Peyer's patch (tissue), 4 donors: ENCODE data around the gene MXD1. TPM values are rescaled to one million over a fixed set of nuclear protein-coding genes. Genes with fewer than 3 reads are reported as not detected.

Experiments used
- DNase-seq, 3 donors: peaks; one replicate each; pipeline ENCODE4 v3.0.0-alpha.2; 2017 to 2019
- H3K27ac ChIP-seq, 4 donors: fragments of 200-600 bp; sonication (generic); one replicate each; pipeline ENCODE4 v1.5.1; 2016 to 2019
- H3K27me3 ChIP-seq, 2 donors: fragments of 200-600 bp; sonication (generic); one replicate each; pipeline ENCODE4 v1.5.1; 2019
- H3K36me3 ChIP-seq, 3 donors: fragments of 200-600 bp; sonication (generic); one replicate each; pipeline ENCODE4 v1.5.1; 2016 to 2019
- H3K4me1 ChIP-seq, 4 donors: fragments of 200-600 bp; sonication (generic); one replicate each; pipeline ENCODE4 v1.5.1; 2016 to 2019
- H3K4me3 ChIP-seq, 4 donors: fragments of 200-600 bp; sonication (generic); 1 replicate in 3 of 4; 2 replicates in 1 of 4; pipeline ENCODE4 v1.5.1; 2016 to 2019; ENCODE audit warnings: mild to moderate bottlenecking in 1 of 4
- H3K9me3 ChIP-seq, 4 donors: fragments of 200-600 bp; sonication (generic); one replicate each; pipeline ENCODE4 v1.5.1; 2016 to 2019; ENCODE audit warnings: mild to moderate bottlenecking in 1 of 4
- POLR2A ChIP-seq, 2 donors: fragments of 450-650 bp; IDR thresholded peaks; one replicate each; pipeline ENCODE4 v1.5.1; 2017; ENCODE audit warnings: antibody characterized with exemption in 2 of 2, mild to moderate bottlenecking in 2 of 2, moderate library complexity in 2 of 2
- total RNA-seq, 4 donors: library from RNA; depleted of rRNA; stranded (reverse); fragments of >200 nt; gene quantifications; one replicate each; pipeline ENCODE4 v1.1.0, GENCODE V29; 2016
- TF ChIP-seq, protein P1 (sequence below), 6 experiments: fragments of 450-650 bp in 4 of 6; fragments of 200-600 bp in 2 of 6; sonication (generic) in 1 of 6; IDR thresholded peaks; one replicate each; pipeline ENCODE4 v1.5.1; 2017 to 2019; ENCODE audit warnings: antibody characterized with exemption in 6 of 6, mild to moderate bottlenecking in 3 of 6, moderate library complexity in 1 of 6

MXD1 gene
- total RNA-seq, 4 donors from 2014 or later = 18.2 to 83.7 (median 74.4) TPM

DNA sequence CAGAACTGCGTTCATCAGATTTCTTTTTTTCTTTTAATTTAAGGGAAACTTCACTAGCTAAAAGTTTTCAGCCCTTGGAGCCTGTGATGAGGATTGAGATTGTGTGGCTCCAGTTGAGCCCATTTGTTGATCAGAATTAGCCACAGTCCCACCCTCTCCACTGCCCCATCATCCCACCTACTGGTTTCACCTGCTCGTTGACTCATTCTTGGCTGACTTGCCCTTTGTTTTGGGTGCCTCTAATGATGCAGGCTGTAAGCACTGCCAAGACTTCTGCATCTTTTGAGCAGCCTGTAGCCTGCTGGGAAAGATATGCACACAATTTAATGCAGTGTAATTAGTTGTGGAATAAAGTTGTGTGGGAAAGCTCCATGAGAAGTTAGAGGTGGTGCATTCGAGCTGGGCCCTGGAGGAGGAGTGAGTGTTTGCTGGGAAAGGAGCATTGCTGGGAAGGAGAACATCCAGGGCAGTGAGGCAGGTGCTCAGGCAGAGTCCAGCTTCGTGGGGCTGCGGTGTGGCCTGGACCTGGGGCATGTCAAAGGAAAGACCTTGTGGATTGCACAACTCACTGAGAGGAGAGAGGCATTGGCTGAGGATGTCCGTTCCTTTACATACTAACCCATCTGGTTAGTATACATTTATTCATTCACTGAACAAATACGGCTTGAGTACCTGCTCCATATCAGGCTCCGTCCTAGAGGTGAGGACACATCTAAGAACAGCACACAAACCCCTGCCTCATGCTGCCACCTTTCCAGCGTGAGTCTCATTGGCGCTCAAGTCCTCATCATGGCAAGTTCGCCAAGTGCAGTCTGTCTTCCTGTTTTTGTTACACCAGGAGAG, 28.3 kb downstream of the MXD1 start:
- no peaks in the 10 kb centered on the region for H3K27me3 ChIP-seq
- no peaks in the 10 kb centered on the region for H3K4me1 ChIP-seq
- no peak overlapping the region for H3K4me3 ChIP-seq
- TF ChIP-seq, protein P1, sequence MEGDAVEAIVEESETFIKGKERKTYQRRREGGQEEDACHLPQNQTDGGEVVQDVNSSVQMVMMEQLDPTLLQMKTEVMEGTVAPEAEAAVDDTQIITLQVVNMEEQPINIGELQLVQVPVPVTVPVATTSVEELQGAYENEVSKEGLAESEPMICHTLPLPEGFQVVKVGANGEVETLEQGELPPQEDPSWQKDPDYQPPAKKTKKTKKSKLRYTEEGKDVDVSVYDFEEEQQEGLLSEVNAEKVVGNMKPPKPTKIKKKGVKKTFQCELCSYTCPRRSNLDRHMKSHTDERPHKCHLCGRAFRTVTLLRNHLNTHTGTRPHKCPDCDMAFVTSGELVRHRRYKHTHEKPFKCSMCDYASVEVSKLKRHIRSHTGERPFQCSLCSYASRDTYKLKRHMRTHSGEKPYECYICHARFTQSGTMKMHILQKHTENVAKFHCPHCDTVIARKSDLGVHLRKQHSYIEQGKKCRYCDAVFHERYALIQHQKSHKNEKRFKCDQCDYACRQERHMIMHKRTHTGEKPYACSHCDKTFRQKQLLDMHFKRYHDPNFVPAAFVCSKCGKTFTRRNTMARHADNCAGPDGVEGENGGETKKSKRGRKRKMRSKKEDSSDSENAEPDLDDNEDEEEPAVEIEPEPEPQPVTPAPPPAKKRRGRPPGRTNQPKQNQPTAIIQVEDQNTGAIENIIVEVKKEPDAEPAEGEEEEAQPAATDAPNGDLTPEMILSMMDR (IDR thresholded peaks at IDR 0.05) = no peak
- TF ChIP-seq POLR2A (IDR thresholded peaks at IDR 0.05) = no peak
- no peak overlapping the region for H3K27ac ChIP-seq
- H3K9me3 ChIP-seq = no peaks in the 10 kb centered on the region
- peaks cover 0 to 53% (median 0%) of the 10 kb centered on the region in 3 donors for H3K36me3 ChIP-seq
- no peak for DNase-seq

DNA sequence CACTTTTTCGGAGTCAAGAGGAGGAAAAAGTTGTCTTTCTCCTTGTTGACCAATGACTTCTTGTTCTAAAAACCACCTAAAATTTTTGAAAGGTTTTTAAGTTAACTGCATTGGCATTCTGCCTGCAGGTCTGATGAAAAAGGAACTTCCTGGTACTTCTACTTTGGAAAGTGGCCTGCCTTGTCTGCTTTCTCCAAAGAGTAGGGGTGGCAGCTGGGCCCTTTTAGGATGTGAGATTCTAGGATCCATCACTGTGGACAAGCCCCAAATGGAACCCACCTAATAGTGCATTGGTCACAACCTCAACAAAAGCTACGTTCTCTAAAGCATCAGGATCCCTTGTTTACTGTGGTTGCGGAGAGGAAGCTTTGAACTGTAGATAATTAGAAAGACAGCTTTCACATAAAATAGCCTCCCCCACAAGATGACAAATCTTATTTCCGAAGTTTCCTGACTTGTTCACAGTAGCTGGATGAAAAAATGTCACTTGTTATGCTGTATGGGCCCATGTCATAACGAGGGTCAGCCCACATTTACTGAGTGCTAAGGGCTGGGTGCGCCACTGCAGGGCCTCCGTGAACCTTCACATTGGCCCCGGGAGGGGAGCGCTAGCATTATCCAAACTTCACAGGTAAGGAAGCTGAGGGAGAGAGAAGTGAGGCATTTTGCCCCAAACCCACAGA, 29.1 kb downstream of the MXD1 start:
- no peak for DNase-seq
- Histone ChIP-seq H3K27ac (no peak overlapping the region), H3K27me3 (no peaks in the 10 kb centered on the region), H3K4me1 (no peaks in the 10 kb centered on the region), H3K4me3 (no peak overlapping the region), H3K36me3 (peaks cover 0 to 45% (median 0%) of the 10 kb centered on the region in 3 donors), H3K9me3 (no peaks in the 10 kb centered on the region)
- TF ChIP-seq, protein P1 (IDR thresholded peaks at IDR 0.05) = no peak
- no peak for TF ChIP-seq POLR2A (IDR thresholded peaks at IDR 0.05)

DNA sequence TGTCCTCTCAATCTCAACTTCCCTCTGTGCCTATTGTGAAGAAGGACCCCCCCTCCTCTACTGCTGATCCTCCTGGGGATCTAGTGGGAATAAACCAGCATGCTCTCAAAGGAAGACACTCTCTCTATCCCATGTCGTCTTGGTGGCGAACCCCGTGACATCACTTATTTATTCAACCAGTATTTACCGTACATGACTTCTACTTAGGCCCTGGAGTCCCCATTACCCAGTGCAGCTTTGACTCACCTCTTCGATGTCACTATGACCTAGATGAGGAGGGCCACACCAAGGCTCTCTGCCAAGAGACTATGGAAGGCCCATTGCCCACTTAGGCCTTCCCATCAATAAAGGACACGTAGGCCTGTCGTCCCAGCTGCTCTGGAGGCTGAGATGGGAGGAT, 29.8 kb downstream of the MXD1 start:
- H3K4me3 ChIP-seq = no peak overlapping the region

DNA sequence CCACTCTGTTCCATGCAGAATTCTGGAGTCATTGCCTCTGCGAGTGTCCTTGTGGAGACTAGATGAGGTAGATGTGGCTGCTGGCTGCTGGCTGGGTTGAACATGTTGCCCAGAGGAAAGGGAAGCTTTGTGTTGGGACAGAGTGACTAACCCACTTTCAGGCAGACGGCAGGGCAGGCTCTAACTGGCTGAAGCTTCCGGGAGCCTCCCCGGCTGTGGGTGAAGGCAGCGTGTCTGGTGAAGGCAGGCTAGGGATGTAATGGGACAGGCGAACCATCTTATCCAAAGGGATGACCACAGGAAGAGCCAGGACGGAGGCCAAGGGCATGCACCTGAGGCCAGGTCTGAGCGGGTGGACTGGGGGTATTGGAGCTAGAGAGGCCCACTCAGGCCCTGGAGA, 30.5 kb downstream of the MXD1 start:
- TF ChIP-seq POLR2A (IDR thresholded peaks at IDR 0.05) = no peak
- TF ChIP-seq, protein P1 (IDR thresholded peaks at IDR 0.05) = no peak
- Histone ChIP-seq H3K9me3 (no peaks in the 10 kb centered on the region), H3K27ac (no peak overlapping the region), H3K4me1 (no peaks in the 10 kb centered on the region), H3K4me3 (no peak overlapping the region), H3K36me3 (peaks cover 0 to 33% (median 0%) of the 10 kb centered on the region in 3 donors), H3K27me3 (no peaks in the 10 kb centered on the region)
- DNase-seq = no peak

More for the DNA sequence above, 29.8 kb downstream of the MXD1 start:
- Histone ChIP-seq H3K36me3 (peaks cover 0 to 38% (median 0%) of the 10 kb centered on the region in 3 donors), H3K9me3 (no peaks in the 10 kb centered on the region), H3K4me1 (no peaks in the 10 kb centered on the region), H3K27ac (no peak overlapping the region), H3K27me3 (no peaks in the 10 kb centered on the region)
- no peak for DNase-seq
- no peak for TF ChIP-seq POLR2A (IDR thresholded peaks at IDR 0.05)
- TF ChIP-seq, protein P1 (IDR thresholded peaks at IDR 0.05) = no peak

DNA sequence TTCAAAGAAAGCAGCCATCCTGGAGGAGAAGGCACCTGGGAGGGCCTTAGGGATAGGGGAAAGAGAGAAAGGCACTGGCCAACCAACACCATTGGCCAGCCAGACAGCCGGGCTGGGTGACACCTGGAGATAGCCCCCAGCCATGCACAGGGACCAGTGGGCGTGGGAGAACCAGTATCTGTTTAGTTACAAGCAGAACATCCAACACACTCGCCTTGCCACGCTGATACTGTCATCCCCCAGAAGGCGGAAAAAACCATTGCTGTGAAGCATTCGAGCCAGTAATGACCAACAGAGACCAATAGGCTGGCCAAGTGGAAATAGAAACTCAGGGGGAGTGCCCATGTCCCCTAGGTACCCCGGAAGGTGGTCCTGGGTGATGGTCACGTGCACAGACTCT, 31.0 kb downstream of the MXD1 start:
- no peak overlapping the region for H3K4me3 ChIP-seq
- H3K27me3 ChIP-seq = no peaks in the 10 kb centered on the region
- no peaks in the 10 kb centered on the region for H3K9me3 ChIP-seq
- no peaks in the 10 kb centered on the region for H3K4me1 ChIP-seq
- no peak for DNase-seq
- H3K36me3 ChIP-seq = peaks cover 0 to 28% (median 0%) of the 10 kb centered on the region in 3 donors
- H3K27ac ChIP-seq = peak overlapping the region in 2 of 4 donors; percentile 13 to 47
- TF ChIP-seq, protein P1 (IDR thresholded peaks at IDR 0.05) = no peak
- no peak for TF ChIP-seq POLR2A (IDR thresholded peaks at IDR 0.05)
